Measurements from ENCODE around the gene QTRT2. TPM values are rescaled to one million over a fixed set of nuclear protein-coding genes. Genes with fewer than 3 reads are reported as not detected.

Gene QTRT2
- total and polyA plus RNA-seq, 4 donors, result 4.3 to 11.3 (median 5.9) TPM

DNA sequence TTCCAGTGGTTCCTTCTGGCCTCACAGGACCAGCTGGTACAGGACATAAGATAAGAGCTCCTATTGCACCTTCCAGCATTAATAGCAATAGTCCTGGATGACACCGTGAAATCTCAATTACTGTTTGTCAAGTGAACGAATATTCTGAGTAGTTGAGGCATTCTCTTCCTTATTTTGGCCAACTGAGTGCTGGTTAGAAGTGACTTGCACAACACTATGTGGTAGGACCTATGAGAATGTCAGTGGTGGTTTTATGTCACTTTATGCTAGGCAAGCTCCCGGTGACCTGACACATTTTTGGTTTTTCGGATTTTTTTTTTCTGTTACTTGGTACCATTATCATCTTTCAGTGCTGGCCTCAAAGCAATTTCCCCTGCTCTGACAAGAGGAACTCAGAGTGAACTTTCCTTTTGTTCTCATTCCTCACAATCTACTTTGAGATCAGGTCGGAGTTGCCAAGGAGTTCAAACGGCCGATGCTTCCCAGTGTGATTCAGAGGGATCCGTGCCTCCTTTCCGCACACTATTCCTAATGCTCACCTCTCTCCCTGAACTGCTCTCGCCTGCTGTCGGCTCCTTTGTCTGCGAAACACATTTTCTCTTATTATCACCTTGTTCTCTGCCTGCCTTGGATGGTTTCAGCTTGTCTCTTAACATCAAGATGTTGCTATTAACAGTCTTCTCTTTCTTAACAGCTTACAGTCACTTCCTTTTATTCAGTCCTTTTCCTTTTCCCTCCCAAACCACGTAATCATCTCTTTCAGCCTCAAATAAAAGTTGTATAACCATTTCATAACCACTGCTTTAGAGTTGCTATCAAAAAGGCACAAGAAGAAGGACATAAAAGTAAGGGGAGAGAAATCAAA lies 35.8 kb downstream of the QTRT2 start:
- no peak for TF ChIP-seq SP1 (IDR thresholded peaks at IDR 0.05)
- TF ChIP-seq RAD21 (IDR thresholded peaks at IDR 0.05), result no peak
- no peak for TF ChIP-seq FOXA2 (IDR thresholded peaks at IDR 0.05)
- TF ChIP-seq EGR1 (IDR thresholded peaks at IDR 0.05; ENCODE audit: low read depth in 2 of 2), result no peak
- TF ChIP-seq, protein P1, sequence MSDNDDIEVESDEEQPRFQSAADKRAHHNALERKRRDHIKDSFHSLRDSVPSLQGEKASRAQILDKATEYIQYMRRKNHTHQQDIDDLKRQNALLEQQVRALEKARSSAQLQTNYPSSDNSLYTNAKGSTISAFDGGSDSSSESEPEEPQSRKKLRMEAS (IDR thresholded peaks at IDR 0.05), result no peak
- TF ChIP-seq HNF4A (conservative IDR thresholded peaks at IDR 0.05), result no peak
- TF ChIP-seq NR2F2 (IDR thresholded peaks at IDR 0.05), result no peak
- TF ChIP-seq JUND (IDR thresholded peaks at IDR 0.05), result no peak
- TF ChIP-seq HNF4G (IDR thresholded peaks at IDR 0.05), result no peak
- no peak for TF ChIP-seq TAF1 (conservative IDR thresholded peaks at IDR 0.05)
- no peak for TF ChIP-seq GABPA (IDR thresholded peaks at IDR 0.05 in 1 of 2, conservative IDR thresholded peaks at IDR 0.05 in 1 of 2)
- TF ChIP-seq YY1 (IDR thresholded peaks at IDR 0.05), result no peak
- TF ChIP-seq, protein P2, sequence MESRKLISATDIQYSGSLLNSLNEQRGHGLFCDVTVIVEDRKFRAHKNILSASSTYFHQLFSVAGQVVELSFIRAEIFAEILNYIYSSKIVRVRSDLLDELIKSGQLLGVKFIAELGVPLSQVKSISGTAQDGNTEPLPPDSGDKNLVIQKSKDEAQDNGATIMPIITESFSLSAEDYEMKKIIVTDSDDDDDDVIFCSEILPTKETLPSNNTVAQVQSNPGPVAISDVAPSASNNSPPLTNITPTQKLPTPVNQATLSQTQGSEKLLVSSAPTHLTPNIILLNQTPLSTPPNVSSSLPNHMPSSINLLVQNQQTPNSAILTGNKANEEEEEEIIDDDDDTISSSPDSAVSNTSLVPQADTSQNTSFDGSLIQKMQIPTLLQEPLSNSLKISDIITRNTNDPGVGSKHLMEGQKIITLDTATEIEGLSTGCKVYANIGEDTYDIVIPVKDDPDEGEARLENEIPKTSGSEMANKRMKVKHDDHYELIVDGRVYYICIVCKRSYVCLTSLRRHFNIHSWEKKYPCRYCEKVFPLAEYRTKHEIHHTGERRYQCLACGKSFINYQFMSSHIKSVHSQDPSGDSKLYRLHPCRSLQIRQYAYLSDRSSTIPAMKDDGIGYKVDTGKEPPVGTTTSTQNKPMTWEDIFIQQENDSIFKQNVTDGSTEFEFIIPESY (IDR thresholded peaks at IDR 0.05), result no peak
- no peak for TF ChIP-seq ATF3 (IDR thresholded peaks at IDR 0.05)
- no peak for TF ChIP-seq CTCF (IDR thresholded peaks at IDR 0.05; ENCODE audit: low read depth, low read length, missing input control)
- no peak for TF ChIP-seq RXRA (IDR thresholded peaks at IDR 0.05)
- Histone ChIP-seq H3K4me3 (ENCODE audit: low read depth in 1 of 3, low read length in 3 of 3) (no peak overlapping the region), H3K36me3 (ENCODE audit: control insufficient read depth in 4 of 4, insufficient read depth in 3 of 4, low read depth in 1 of 4, low read length in 3 of 4) (no peaks in the 10 kb centered on the region), H3K27me3 (ENCODE audit: control insufficient read depth in 4 of 4, insufficient read depth in 4 of 4, low read length in 3 of 4) (no peaks in the 10 kb centered on the region), H3K27ac (ENCODE audit: low read depth in 1 of 2, low read length in 2 of 2) (no peak overlapping the region), H3K4me1 (ENCODE audit: control insufficient read depth in 4 of 4, insufficient read depth in 4 of 4, low read length in 3 of 4) (no peaks in the 10 kb centered on the region), H3K9me3 (ENCODE audit: control insufficient read depth in 4 of 4, low read length in 3 of 4) (no peaks in the 10 kb centered on the region), H3K9ac (ENCODE audit: low read depth in 1 of 2, low read length in 2 of 2) (no peak overlapping the region)
- no peak for DNase-seq (ENCODE audit: low spot score)
- 42% methylated on average over 13 of the region's 13 CpGs for WGBS

DNA sequence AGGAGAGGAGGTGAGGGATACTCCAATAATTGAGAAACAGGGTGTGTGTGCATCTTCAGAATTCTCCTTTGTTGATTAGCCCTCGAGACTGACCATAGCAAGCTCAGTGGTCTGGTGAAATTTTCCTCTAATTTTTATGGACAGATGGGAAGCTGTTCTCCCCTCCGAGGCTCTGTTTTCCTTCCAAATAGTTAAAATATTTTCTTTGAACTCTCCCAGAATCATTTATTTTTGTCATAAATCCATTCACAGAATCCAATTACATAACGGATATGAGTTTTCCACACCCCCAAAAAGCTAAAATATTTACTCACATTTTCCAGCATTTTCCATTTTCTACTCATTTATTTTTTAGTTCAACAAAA lies 36.5 kb downstream of the QTRT2 start:
- H3K27me3 ChIP-seq (ENCODE audit: control insufficient read depth in 4 of 4, insufficient read depth in 4 of 4, low read length in 3 of 4), result no peaks in the 10 kb centered on the region
- no peak overlapping the region for H3K9ac ChIP-seq (ENCODE audit: low read depth in 1 of 2, low read length in 2 of 2)
- 54% methylated on average over 3 of the region's 3 CpGs for WGBS

More for the DNA sequence above, 36.5 kb downstream of the QTRT2 start:
- H3K4me3 ChIP-seq (ENCODE audit: low read depth in 1 of 3, low read length in 3 of 3), result no peak overlapping the region
- DNase-seq (ENCODE audit: low spot score), result no peak
- H3K36me3 ChIP-seq (ENCODE audit: control insufficient read depth in 4 of 4, insufficient read depth in 3 of 4, low read depth in 1 of 4, low read length in 3 of 4), result no peaks in the 10 kb centered on the region
- no peaks in the 10 kb centered on the region for H3K9me3 ChIP-seq (ENCODE audit: control insufficient read depth in 4 of 4, low read length in 3 of 4)
- no peak for TF ChIP-seq RXRA (IDR thresholded peaks at IDR 0.05)
- no peak for TF ChIP-seq RAD21 (IDR thresholded peaks at IDR 0.05)
- TF ChIP-seq HNF4A (conservative IDR thresholded peaks at IDR 0.05), result no peak
- no peaks in the 10 kb centered on the region for H3K4me1 ChIP-seq (ENCODE audit: control insufficient read depth in 4 of 4, insufficient read depth in 4 of 4, low read length in 3 of 4)
- H3K27ac ChIP-seq (ENCODE audit: low read depth in 1 of 2, low read length in 2 of 2), result no peak overlapping the region
